ENCODE measurements around the gene R3HDM2.

- TF ChIP-seq POLR2AphosphoS5 (IDR thresholded peaks at IDR 0.05) (no peak), CTCF (IDR thresholded peaks at IDR 0.05) (no peak)
These were observed 181.7 kb downstream of the R3HDM2 start for GRCh38 chr12:57248934-57249742.

Measured in suprapubic skin (tissue), 3 donors.